GM19239 (cell line): ENCODE data around the gene ZNF646.
A peak's percentile ranks its signal among the peaks of the same experiment; 100 is the strongest.

Experiments
- DNase-seq: peaks from one replicate; pipeline ENCODE4 v3.0.0; 2011; ENCODE audit warnings: low spot score; ENCODE audit not compliant: insufficient read length
- FAIRE-seq: peaks from 2 replicates; lab custom pipeline; 2011; peaks lifted over from hg19 to GRCh38; lab: Jason Lieb, UNC

The ZNF646 gene

GRCh38 chr16:31073970-31074813 is at the start of gene ZNF646, which contains the start of gene ZNF668:
Gene ZNF646, plus strand, starts transcription at chr16:31074422. Its CDS starts 1,903 bp downstream, at chr16:31076325.
Gene ZNF668, minus strand, starts transcription at chr16:31074240. Its CDS starts 9,781 bp downstream, at chr16:31064459.
- peak; percentile 92 for FAIRE-seq

GRCh38 chr16:31025339-31025738 is 48.9 kb upstream of the ZNF646 start:
- DNase-seq: no peak
- no peak for FAIRE-seq

More at GRCh38 chr16:31073970-31074813, at the start of gene ZNF646, which contains the start of gene ZNF668:
- DNase-seq: peak; percentile 98

DNA sequence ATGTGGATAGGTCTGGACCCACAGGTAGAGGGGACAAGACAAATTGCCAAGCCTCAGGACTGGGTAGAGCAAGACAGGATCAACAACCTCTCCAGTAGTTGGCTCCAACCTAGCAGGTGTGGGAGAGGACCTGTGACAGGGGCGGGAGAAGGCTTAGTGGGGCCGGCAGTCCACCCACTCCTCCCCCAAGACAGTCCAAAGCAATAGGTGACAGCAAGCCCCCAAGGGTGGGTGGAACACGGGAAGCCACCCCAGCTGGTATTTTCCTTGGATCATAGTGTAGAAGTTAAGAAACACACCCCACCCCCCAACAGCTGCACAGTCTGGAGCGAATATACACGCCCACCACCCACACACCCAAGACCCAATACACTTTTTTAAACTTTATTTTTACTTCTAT is 45.0 kb upstream of the ZNF646 start:
- FAIRE-seq: no peak
- no peak for DNase-seq

- no peak for FAIRE-seq
Observed at GRCh38 chr16:31031276-31031675, 42.9 kb upstream of the ZNF646 start.

GRCh38 chr16:31032736-31033708 is 41.2 kb upstream of the ZNF646 start, which contains the start of gene STX4:
Gene STX4, plus strand, starts transcription at chr16:31033558. Its CDS starts 248 bp downstream, at chr16:31033806.
- DNase-seq: peak; percentile 87
- peak; percentile 97 for FAIRE-seq

More at GRCh38 chr16:31031276-31031675, 42.9 kb upstream of the ZNF646 start:
- DNase-seq: no peak

- FAIRE-seq (peak; percentile 86), DNase-seq (peak; percentile 91)
Observed at GRCh38 chr16:31033709-31034492, 40.3 kb upstream of the ZNF646 start.

DNA sequence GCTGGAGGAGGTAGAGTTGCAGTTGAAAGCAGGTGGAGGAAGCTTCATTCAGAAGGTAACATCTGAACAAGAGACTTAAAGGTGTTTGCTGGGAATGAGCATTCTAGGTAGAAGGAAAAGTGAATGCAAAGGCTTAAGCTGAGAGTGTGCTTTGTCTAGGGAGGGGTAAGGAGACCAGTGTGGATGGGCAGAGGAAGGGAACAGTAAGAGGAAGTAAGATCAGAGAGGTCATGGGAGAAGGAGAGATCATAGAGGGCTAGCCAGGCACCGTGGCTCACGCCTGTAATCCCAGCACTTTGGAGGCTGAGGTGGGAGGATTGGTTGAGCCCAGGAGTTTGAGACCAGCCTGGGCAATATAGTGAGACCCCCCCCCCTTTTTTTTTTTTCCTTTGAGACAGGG is 37.5 kb upstream of the ZNF646 start:
- DNase-seq (no peak), FAIRE-seq (no peak)

DNA sequence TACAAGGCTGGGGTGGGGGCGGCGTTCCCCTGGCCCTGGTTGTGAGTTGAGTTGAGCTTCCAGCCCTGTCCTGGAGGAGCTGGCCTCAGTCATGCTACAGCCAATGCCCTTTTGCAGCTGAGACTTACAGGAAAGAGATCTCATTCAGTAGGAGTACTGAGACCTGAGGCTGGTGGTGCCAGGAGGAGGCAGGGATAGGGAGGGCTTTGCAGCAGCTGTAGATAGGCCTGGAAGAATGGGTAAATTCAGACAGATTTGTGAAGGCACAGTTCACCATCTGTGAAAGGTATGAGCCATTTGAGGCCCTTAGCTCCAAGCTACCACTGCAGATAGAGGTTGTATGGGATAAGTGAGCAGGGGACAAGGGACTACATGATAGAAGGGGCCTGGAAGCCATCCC is 35.2 kb upstream of the ZNF646 start:
- no peak for FAIRE-seq
- DNase-seq: no peak

DNA sequence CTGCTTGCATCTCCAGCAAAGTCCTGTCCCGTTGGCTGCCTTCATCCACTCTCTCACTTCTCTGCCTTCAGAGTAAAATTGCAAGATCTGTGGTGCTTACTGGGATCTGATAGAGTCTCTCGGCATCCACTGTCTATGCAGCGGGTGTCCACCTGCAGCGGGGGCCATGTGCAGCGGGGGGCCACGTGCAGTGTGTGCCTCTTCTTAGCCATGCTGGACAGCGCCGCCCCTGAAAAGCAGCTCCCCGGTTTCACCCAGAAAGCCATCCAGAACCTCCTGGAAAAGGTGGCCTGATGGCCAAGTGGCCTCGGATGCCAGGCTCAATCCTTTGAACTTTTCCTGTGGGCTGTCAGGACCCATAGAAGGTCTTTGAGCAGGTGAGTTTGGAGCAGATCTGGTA is 31.4 kb upstream of the ZNF646 start:
- FAIRE-seq: no peak

DNA sequence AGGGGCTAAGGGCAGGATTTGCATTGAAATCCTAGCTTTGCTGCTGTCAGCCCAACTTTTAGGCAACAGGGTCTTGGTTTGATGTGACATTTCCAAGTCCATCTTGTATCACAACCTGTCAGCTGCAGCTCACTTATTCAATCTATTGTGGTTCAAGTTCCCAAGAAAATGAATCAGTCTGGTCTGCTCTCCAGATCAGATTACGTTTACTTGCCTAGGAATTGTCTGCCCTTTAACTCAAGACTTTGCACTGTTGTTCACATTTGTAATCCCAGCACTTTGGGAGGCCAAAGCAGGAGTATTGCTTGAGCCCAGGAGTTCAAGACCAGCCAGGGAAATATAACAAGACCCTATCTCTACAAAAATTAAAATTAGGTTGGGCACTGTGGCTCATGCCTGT is 30.9 kb upstream of the ZNF646 start:
- no peak for FAIRE-seq
- no peak for DNase-seq

More for the DNA sequence above, 31.4 kb upstream of the ZNF646 start:
- DNase-seq: no peak

DNA sequence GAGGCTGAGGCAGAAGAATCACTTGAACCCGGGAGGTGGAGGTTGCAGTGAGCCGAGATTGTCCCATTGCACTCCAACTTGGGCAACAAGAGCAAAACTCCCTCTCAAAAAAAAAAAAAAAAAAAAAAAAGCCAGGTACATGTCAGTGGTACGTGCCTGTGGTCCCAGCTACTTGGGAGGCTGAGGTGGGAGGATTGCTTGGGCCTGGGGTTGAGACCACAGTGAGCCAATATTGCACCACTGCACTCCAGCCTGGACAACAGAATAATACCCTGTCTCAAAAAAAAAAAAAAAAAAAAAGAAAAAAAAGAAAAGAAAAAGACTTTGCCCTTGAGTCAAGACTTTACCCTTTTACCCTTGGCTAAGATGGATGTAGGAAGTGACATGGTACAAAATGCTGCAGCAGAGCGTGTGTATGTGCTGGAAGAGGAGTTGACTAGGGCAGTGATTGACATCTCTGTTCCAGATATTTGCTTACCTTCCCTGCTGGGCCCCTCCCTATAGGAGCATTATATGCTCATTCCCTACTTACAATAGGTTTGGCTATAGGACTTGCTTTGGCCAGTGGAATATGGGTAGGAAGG is 30.2 kb upstream of the ZNF646 start:
- no peak for FAIRE-seq
- no peak for DNase-seq

DNA sequence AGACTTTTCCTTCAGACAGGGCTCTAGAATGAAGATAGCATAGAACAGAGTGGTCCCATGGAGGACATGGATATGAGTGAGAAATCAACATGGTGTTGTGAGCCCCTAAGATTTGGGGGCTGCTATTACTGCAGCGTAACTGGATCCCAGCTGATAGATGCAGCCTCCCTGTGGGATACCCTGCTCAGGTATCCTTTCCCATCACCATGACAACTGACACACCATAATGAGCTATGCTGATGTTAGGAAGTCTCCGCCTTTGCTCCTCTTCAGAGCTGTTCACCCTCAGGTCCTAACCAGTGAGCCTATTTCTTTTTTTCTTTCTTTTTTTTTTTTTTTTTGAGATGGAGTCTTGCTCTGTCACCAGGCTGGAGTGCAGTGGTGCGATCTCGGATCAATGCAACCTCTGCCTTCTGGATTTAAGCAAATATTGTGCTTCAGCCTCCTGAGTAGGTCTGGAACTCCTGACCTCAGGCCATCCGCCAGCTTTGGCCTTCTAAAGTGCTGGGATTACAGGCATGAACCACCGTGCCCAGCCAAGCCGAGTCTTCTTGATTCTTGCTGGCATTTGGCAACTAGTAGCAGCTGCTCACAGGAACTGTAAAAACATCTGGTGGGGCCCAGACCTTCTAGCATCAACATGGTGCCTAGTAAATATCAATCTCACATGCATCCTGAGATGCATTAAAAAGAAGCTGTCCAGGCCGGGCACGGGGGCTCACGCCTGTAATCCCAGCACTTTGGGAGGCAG is 23.8 kb upstream of the ZNF646 start:
- DNase-seq (no peak), FAIRE-seq (no peak)

DNA sequence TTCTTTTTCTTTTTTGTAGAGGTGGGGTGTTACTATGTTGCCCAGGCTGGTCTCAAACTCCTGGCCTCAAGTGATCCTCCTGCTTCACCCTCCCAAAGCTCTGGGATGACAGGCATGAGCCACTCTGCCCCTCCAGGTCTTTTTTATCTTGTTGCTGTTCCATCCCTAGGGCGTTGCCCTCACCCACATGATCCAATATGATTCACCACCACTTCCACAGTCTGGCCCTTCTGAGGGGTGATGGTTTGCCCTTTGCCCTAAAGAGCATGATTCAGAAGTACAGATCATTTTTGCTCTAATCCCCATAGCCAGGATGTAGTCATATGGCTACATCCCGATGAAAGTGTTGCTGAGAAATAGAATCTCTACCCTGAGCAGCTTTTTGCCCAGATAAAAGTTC is 22.1 kb upstream of the ZNF646 start:
- DNase-seq (no peak), FAIRE-seq (no peak)

- no peak for FAIRE-seq
- no peak for DNase-seq
Observed at GRCh38 chr16:31055613-31056012, 18.6 kb upstream of the ZNF646 start.

GRCh38 chr16:31061126-31061812 is 13.0 kb upstream of the ZNF646 start:
- DNase-seq (no peak), FAIRE-seq (no peak)

DNA sequence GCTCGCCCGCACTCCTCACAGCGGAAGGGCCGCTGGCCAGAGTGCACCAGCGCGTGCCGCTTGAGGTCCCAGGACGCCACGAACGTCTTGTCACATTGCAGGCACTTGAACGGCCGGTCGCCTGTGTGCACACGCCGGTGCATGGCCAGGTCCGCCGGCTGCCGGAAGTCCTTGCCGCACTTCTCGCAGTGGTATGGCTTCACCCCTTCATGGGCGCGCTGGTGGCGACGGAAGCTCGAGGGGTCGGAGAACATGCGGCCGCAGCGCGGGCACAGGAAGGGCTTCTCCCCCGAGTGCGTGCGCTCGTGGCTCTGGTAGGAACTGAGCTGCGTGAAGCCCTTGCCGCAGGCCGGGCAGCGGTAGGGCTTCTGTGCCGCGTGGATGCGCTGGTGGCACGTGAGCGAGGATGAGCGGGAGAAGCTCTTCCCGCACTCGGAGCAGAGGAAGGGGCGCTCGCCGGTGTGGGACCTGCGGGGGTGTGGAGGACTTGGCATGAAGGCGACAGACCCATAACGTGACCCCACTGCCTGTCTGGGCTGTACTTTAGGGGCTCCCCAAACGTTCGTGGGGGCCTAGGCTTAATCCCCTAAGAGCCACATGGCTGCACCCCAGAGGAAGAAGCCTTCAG is 12.3 kb upstream of the ZNF646 start:
- DNase-seq (no peak), FAIRE-seq (no peak)

DNA sequence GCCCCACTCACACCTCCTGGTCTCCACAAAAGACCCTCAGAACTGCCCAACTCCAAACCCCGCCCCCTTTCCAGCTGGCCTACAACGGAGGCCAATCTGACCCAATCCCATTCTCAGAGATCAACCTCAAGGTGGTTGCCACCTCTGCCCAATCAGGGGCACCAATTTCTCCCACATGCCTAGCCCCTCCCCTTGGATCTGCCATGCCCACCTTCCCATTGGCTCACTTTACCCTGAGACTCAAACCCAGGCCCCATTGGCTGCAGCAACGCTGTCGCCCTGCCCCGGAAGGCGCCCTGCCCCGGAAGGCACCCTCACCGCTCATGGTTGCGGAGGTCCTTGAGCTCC is 10.8 kb upstream of the ZNF646 start:
- FAIRE-seq: no peak
- DNase-seq: no peak
